Astrocyte of the spinal cord (primary cell): Measurements from ENCODE around the gene LOXHD1.

Source experiments
- DNase-seq: peaks from one replicate; pipeline ENCODE4 v3.0.0; 2011; ENCODE audit warnings: low read depth, low spot score
- H3K4me3 ChIP-seq: 2 replicates; pipeline ENCODE4 v1.5.1; 2011; ENCODE audit warnings: low read depth, mild to moderate bottlenecking, low read length, moderate library complexity
- CTCF ChIP-seq: IDR thresholded peaks from 2 replicates; pipeline ENCODE4 v1.5.1; 2012; ENCODE audit warnings: low read depth, mild to moderate bottlenecking, low read length, inconsistent platforms
- in situ Hi-C: cut with HindIII; loops from 2 replicates; pipeline ENCODE4 v1.10.0; 2017; ENCODE audit warnings: low sequenced_read_pairs

The LOXHD1 gene

DNA sequence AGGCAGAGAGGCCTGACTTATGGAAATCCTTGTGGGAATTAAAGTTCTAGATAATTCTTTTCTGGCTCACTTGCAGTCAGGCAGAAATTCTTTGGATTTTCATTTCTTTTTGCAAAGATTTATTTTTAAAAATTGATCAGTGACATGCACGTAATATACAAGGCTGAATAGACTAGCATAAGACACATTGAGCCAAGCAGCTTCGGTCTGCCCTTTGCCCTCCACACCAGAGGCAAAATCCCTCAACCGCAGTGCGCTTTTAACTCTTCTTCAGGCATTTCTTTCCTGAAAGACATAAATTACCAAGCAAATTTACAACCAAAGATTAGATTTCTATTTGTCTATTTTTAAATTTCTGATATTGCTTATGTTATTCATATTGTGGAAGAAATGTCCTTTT is 227.9 kb downstream of the LOXHD1 start:
- in situ Hi-C loops, result no loop called here
- H3K4me3 ChIP-seq, result no peak overlapping the region
- no peak for DNase-seq
- no peak for TF ChIP-seq CTCF

DNA sequence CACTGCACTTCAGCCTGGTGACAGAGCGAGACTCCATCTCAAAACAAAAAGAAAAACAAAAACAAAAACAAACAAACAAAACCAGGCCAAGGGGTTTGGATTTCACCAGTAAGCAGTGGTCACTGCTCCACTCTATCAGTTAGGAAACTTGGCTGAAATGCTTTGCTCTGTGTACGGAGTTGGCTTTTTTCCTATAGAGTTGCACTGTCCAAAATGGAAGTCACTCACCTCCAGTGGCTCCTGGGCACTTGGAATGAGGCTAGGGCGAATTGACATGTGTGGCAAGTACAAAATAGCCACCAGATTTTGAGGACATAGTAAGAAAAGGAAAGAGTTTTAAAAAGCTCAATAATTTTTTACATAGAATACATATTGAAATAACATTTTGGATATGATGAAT is 228.7 kb downstream of the LOXHD1 start:
- no peak for DNase-seq
- TF ChIP-seq CTCF, result no peak
- H3K4me3 ChIP-seq, result no peak overlapping the region
- in situ Hi-C loops, result no loop called here

DNA sequence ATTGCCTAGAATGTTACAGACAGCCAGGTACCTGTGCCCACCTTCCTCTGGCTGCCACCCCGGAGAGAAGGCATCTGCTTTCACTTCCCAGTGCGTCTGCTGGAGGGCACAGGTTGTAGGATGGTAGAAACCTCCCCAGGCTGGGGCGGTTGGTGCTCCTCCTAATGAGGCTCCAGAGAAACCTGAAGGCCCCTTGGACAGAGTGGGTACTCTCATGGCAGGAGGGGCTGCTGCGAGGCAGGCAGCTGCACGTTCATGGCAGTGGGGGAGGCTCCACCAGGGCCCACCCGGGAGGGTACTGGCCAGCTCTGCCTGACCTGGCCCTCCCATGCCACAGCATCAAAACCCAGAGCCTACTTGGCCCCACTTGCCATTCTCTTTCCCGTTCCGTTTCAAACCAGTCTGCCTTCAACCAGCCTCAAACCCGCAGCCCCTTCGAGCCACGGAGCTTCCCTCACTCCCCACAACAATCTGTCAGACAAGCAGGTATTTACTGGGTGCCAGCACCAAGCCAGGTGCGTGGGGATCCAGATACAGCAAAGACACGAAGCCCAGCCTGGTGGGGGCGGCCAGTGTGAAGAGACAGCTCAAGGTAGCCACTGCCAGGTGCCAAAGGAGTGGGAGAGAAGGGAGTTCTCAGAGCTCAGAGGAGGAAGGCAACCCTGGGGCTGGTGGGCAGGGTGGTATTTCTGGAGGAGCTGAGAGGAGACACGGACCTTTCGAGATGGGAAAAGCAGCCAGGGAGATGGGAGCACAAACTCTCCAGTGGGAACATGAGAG is 229.6 kb downstream of the LOXHD1 start:
- H3K4me3 ChIP-seq, result no peak overlapping the region
- DNase-seq, result no peak
- TF ChIP-seq CTCF, result no peak
- in situ Hi-C loops, result no loop called here
